ENCODE data around the gene MATN4. TPM values are rescaled to one million over a fixed set of nuclear protein-coding genes. Genes with fewer than 3 reads are reported as not detected.
"Not testable (repeated sequence)": the region's sequence is repeated elsewhere in the genome, so short reads cannot be mapped to it uniquely, and the experiment has no call there.

MATN4 gene
- total and polyA plus RNA-seq, 7 experiments from 2014 or later, result 2.3 TPM; not detected in 6

DNA sequence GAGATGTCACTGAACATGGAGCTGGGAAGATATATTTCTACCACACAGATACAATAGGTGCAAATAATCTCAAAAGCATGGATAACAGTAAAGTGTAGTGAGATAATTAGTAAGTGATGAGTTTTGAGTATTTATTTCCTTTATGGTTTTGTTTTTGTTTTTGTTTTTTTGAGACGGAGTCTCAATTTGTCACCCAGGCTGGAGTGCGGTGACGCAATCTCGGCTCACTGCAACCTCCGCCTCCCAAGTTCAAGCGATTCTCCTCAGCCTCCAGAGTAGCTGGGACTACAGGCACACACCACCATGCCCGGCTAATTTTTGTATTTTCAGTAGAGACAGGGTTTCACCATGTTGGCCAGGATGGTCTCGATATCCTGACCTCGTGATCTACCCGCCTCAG, 42.7 kb upstream of the MATN4 start:
- POLR2A ChIA-PET; H3K9me3 Mint-ChIP-seq; intact Hi-C loops (cut with micrococcal nuclease): not testable (repeated sequence)

DNA sequence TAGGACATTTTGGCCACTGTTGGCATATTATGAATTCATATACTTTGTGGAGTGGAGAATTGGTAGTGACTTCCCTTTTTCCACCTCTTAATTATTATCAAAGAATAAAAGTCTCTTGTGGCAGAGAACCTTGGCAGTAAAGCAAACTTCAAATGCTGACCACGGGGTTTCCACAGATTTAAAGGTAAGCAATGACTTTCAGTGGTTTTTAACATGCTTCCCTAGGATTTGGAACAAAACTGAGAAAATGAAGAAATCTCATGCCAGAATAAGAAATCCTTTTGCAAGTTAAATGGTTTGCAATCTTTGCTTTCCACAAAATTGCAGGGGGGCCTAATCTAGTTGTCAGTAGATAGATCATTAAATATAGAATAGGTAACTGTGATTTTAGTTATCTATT, 42.1 kb upstream of the MATN4 start:
- ChIA-PET POLR2A (no interaction called here), CTCF (no interaction called here)
- Mint-ChIP-seq H3K4me3 (no peak overlapping the region), H3K27me3 (peaks cover 0 to 17% (median 7%) of the 10 kb centered on the region in 5 donors), H3K9me3 (no peaks in the 10 kb centered on the region), H3K27ac (no peak overlapping the region), H3K4me1 (peaks cover 3 to 58% (median 7%) of the 10 kb centered on the region in 7 donors), H3K36me3 (no peaks in the 10 kb centered on the region)
- H3K4me3 ChIP-seq (ENCODE audit: low read length), result no peak overlapping the region
- peaks cover 4% of the 10 kb centered on the region in 2 donors for H3K4me1 ChIP-seq (ENCODE audit: control insufficient read depth in 2 of 2, insufficient read depth in 2 of 2, low read length in 2 of 2)
- H3K27ac ChIP-seq (ENCODE audit: low read depth, low read length), result no peak overlapping the region
- DNase-seq (no peak), ATAC-seq (no peak)
- intact Hi-C loops (cut with micrococcal nuclease), result no loop called here
- H3K36me3 ChIP-seq (ENCODE audit: control insufficient read depth in 2 of 3, insufficient read depth in 3 of 3, low read length in 3 of 3), result no peaks in the 10 kb centered on the region
- no peaks in the 10 kb centered on the region for H3K27me3 ChIP-seq (ENCODE audit: control insufficient read depth in 2 of 2, insufficient read depth in 2 of 2, low read length in 2 of 2)
- H3K9me3 ChIP-seq (ENCODE audit: control insufficient read depth in 2 of 3, low read length in 3 of 3), result no peaks in the 10 kb centered on the region

More for the DNA sequence above, 42.7 kb upstream of the MATN4 start:
- H3K4me3 Mint-ChIP-seq; H3K4me1 ChIP-seq (ENCODE audit: control insufficient read depth in 2 of 2, insufficient read depth in 2 of 2, low read length in 2 of 2); H3K27ac ChIP-seq (ENCODE audit: low read depth, low read length); H3K27ac Mint-ChIP-seq; DNase-seq; H3K9me3 ChIP-seq (ENCODE audit: control insufficient read depth in 2 of 3, low read length in 3 of 3); ATAC-seq; H3K36me3 Mint-ChIP-seq; H3K36me3 ChIP-seq (ENCODE audit: control insufficient read depth in 2 of 3, insufficient read depth in 3 of 3, low read length in 3 of 3); H3K27me3 ChIP-seq (ENCODE audit: control insufficient read depth in 2 of 2, insufficient read depth in 2 of 2, low read length in 2 of 2); H3K4me3 ChIP-seq (ENCODE audit: low read length): not testable (repeated sequence)
- H3K4me1 Mint-ChIP-seq, result peaks cover 3 to 58% (median 7%) of the 10 kb centered on the region in 7 donors
- peaks cover 0 to 13% (median 7%) of the 10 kb centered on the region in 5 donors for H3K27me3 Mint-ChIP-seq
- CTCF ChIA-PET, result interaction anchor here (1.2 kb wide), 1 partner anchor 11 kb away, joined by 3 read pairs; no protein-coding TSS in a partner anchor

DNA sequence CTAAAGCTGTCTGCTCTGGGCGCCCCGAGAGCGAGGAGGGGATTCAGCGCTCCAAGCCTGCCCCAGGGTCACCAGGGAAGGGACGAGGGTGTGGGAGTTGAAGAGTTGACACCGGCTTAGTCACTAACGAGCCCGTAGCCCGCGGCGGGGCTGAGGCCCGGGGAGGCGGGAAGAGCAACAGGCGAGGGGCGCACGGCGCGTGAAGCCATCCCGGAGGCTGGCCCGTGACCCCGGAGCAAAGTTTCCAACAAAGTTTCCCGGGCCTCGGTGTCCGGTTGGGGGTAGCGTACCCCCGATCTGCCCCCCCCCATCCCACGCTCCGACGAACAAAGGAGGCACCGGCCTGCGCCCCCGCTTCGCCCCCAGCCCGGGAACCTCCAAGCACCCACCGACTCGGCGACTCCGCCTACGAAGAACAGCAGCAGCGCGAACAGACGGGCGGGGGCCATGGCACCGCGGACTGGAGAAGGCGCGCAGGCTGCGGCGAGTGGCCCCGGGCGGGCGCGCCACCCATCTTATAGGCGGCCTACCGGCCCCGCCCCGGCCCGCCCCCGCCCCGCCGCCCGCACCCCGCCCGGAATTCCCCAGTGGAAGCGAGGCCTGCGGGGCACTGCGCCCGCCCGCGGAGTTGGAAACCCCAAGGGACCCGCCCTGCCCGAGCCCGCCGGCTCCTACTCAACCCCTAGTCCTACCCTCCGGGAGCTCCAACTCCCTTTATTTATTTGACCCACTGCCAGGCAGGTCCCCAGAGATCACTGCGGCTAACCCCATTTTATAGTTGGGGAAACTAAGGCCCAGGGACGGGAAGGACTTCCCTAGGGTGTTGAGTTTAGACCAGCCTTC, 40.1 kb upstream of the MATN4 start, which contains the start of gene SDC4:
Gene SDC4 (minus strand): TSS at position 489 of the 843 bp plus-strand sequence. CDS start 40 bp downstream, at position 449.
- ChIA-PET POLR2A (interaction anchor here (1.0 kb wide), 1 partner anchor 15 kb away, joined by 7 read pairs; the partner anchor contains the start of gene SYS1), CTCF (interaction anchor here (0.6 kb wide), 1 partner anchor 495 kb away, joined by 3 read pairs; no protein-coding TSS in a partner anchor)
- peaks cover 4% of the 10 kb centered on the region in 2 donors for H3K4me1 ChIP-seq (ENCODE audit: control insufficient read depth in 2 of 2, insufficient read depth in 2 of 2, low read length in 2 of 2)
- Mint-ChIP-seq H3K27me3 (peaks cover 0 to 18% (median 7%) of the 10 kb centered on the region in 5 donors), H3K36me3 (no peaks in the 10 kb centered on the region), H3K9me3 (no peaks in the 10 kb centered on the region), H3K4me3 (peak within 1 kb of the TSS; percentile 45 to 95 (median 74)), H3K27ac (peak within 1 kb of the TSS in 1 of 9 donors; percentile 83), H3K4me1 (peaks cover 3 to 51% (median 7%) of the 10 kb centered on the region in 7 donors)
- no peaks in the 10 kb centered on the region for H3K36me3 ChIP-seq (ENCODE audit: control insufficient read depth in 2 of 3, insufficient read depth in 3 of 3, low read length in 3 of 3)
- ATAC-seq, result peak; percentile 87
- DNase-seq, result peak in 3 of 9 donors; percentile 13 to 85 (median 42)
- H3K9me3 ChIP-seq (ENCODE audit: control insufficient read depth in 2 of 3, low read length in 3 of 3), result no peaks in the 10 kb centered on the region
- peak within 1 kb of the TSS; percentile 54 for H3K4me3 ChIP-seq (ENCODE audit: low read length)
- intact Hi-C loops (cut with micrococcal nuclease), result loop anchor here in 1 of 2 donors (1.0 to 2.0 kb wide), 2 partner anchors 9 to 29 kb away; no protein-coding TSS in a partner anchor
- H3K27ac ChIP-seq (ENCODE audit: low read depth, low read length), result no peak within 1 kb of the TSS
- no peaks in the 10 kb centered on the region for H3K27me3 ChIP-seq (ENCODE audit: control insufficient read depth in 2 of 2, insufficient read depth in 2 of 2, low read length in 2 of 2)

DNA sequence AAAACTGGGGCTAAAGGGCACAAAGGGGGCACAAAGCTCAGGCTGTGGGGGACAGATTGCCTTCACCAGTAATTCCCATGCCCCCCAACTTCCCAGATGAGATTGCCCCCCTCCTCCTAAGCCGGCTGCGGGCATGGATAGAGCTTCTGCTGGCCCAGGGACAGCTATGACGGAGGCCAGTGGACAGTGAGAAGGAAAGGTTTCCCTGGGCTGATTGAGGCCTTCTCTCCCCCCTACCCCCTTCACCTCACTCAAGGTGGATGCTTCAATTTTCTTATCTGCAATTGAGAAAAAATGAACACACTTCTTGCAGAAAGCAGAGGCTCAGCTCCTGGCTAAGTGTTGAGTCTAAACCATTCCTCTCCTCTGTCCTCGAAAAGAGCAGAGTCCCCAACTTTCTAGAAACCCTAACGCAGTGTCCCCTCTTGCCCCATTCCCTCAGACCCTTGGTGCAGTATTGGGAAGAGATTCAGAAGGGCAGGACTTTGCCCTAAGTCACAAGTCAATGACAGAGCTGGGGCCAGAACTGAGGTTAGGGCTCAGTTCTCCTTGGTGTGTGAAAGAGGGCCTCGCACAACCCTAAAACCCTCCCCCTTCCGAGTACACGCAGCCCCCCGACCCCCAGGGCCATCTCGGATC, 39.3 kb upstream of the MATN4 start:
- Mint-ChIP-seq H3K4me3 (peak overlapping the region; percentile 45 to 95 (median 74)), H3K27ac (peak overlapping the region in 1 of 9 donors; percentile 83), H3K27me3 (peaks cover 0 to 18% (median 7%) of the 10 kb centered on the region in 5 donors), H3K36me3 (no peaks in the 10 kb centered on the region), H3K9me3 (no peaks in the 10 kb centered on the region), H3K4me1 (peaks cover 3 to 56% (median 7%) of the 10 kb centered on the region in 7 donors)
- DNase-seq (no peak), ATAC-seq (peak; percentile 18)
- Histone ChIP-seq H3K36me3 (ENCODE audit: control insufficient read depth in 2 of 3, insufficient read depth in 3 of 3, low read length in 3 of 3) (no peaks in the 10 kb centered on the region), H3K4me1 (ENCODE audit: control insufficient read depth in 2 of 2, insufficient read depth in 2 of 2, low read length in 2 of 2) (peaks cover 4% of the 10 kb centered on the region in 2 donors), H3K9me3 (ENCODE audit: control insufficient read depth in 2 of 3, low read length in 3 of 3) (no peaks in the 10 kb centered on the region), H3K4me3 (ENCODE audit: low read length) (peak overlapping the region; percentile 54), H3K27me3 (ENCODE audit: control insufficient read depth in 2 of 2, insufficient read depth in 2 of 2, low read length in 2 of 2) (no peaks in the 10 kb centered on the region), H3K27ac (ENCODE audit: low read depth, low read length) (no peak overlapping the region)
- ChIA-PET POLR2A (interaction anchor here (1.0 kb wide), 1 partner anchor 15 kb away, joined by 7 read pairs; the partner anchor contains the start of gene SYS1), CTCF (interaction anchor here (2.1 kb wide), 1 partner anchor 24 kb away, joined by 4 read pairs; no protein-coding TSS in a partner anchor)
- intact Hi-C loops (cut with micrococcal nuclease), result no loop called here

DNA sequence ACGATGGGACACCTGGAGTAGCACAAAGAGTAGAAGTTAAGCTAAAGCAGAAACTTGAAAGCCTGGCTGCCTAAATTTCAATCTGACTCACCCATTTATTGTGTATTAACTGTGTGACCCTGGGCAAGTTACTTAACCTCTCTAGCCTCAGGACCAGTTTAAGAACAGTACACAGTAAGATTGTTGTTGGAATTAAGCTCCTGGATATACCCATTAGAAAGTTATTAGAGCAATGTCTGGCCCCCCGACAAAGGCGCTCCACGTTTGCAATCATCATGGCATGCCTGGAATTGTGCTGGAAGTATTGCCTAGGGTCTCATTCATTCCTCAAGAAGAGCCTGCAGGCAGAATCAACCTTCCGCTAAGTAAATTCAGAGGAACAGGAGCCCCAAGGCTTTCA, 38.8 kb upstream of the MATN4 start:
- no peak overlapping the region for H3K27ac ChIP-seq (ENCODE audit: low read depth, low read length)
- H3K27me3 ChIP-seq (ENCODE audit: control insufficient read depth in 2 of 2, insufficient read depth in 2 of 2, low read length in 2 of 2), result no peaks in the 10 kb centered on the region
- H3K36me3 ChIP-seq (ENCODE audit: control insufficient read depth in 2 of 3, insufficient read depth in 3 of 3, low read length in 3 of 3), result no peaks in the 10 kb centered on the region
- peaks cover 4% of the 10 kb centered on the region in 2 donors for H3K4me1 ChIP-seq (ENCODE audit: control insufficient read depth in 2 of 2, insufficient read depth in 2 of 2, low read length in 2 of 2)
- ChIA-PET POLR2A (no interaction called here), CTCF (interaction anchor here (2.1 kb wide), 1 partner anchor 24 kb away, joined by 4 read pairs; no protein-coding TSS in a partner anchor)
- H3K4me3 ChIP-seq (ENCODE audit: low read length), result no peak overlapping the region
- Mint-ChIP-seq H3K4me1 (peaks cover 3 to 61% (median 7%) of the 10 kb centered on the region in 7 donors), H3K9me3 (no peaks in the 10 kb centered on the region), H3K27ac (peak overlapping the region in 3 of 9 donors; percentile 40 to 83 (median 72)), H3K36me3 (no peaks in the 10 kb centered on the region), H3K4me3 (peak overlapping the region in 9 of 10 donors; percentile 16 to 95 (median 76)), H3K27me3 (peaks cover 0 to 18% (median 7%) of the 10 kb centered on the region in 5 donors)
- H3K9me3 ChIP-seq (ENCODE audit: control insufficient read depth in 2 of 3, low read length in 3 of 3), result no peaks in the 10 kb centered on the region
- intact Hi-C loops (cut with micrococcal nuclease), result no loop called here
- DNase-seq (no peak), ATAC-seq (no peak)

DNA sequence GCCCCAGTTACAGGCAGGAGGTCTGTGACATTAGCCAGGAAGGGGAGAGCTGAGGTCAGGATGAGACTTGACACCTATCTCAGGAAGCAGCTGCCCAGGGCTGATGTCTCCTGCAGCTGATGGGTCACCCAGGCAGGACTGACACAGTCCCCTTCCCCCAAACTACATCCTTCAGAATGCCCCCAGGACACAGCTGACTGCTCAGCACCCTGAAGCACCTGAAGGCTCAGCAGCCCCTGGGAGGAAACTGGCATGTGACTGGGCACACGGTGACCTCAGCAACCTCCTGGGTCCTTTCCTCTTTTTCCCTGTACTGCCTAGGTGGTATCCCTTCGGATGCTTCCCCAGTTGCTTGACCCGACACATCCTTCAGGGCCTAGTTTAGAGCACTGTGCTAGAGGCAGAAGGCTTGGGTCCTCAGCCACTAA, 38.2 kb upstream of the MATN4 start:
- ATAC-seq (no peak), DNase-seq (no peak)
- Histone ChIP-seq H3K9me3 (ENCODE audit: control insufficient read depth in 2 of 3, low read length in 3 of 3) (no peaks in the 10 kb centered on the region), H3K4me1 (ENCODE audit: control insufficient read depth in 2 of 2, insufficient read depth in 2 of 2, low read length in 2 of 2) (peaks cover 4% of the 10 kb centered on the region in 2 donors), H3K27me3 (ENCODE audit: control insufficient read depth in 2 of 2, insufficient read depth in 2 of 2, low read length in 2 of 2) (no peaks in the 10 kb centered on the region), H3K4me3 (ENCODE audit: low read length) (no peak overlapping the region), H3K36me3 (ENCODE audit: control insufficient read depth in 2 of 3, insufficient read depth in 3 of 3, low read length in 3 of 3) (no peaks in the 10 kb centered on the region), H3K27ac (ENCODE audit: low read depth, low read length) (no peak overlapping the region)
- Mint-ChIP-seq H3K4me1 (peaks cover 3 to 61% (median 7%) of the 10 kb centered on the region in 7 donors), H3K9me3 (no peaks in the 10 kb centered on the region), H3K27me3 (peaks cover 0 to 18% (median 7%) of the 10 kb centered on the region in 5 donors), H3K27ac (peak overlapping the region in 2 of 9 donors; percentile 40 to 49), H3K36me3 (no peaks in the 10 kb centered on the region), H3K4me3 (peak overlapping the region in 2 of 10 donors; percentile 39 to 95)
- intact Hi-C loops (cut with micrococcal nuclease), result no loop called here
- ChIA-PET POLR2A (no interaction called here), CTCF (interaction anchor here (2.1 kb wide), 1 partner anchor 23 kb away, joined by 4 read pairs; no protein-coding TSS in a partner anchor)
